Measurements from ENCODE around the gene GPR35. TPM values are rescaled to one million over a fixed set of nuclear protein-coding genes. Genes with fewer than 3 reads are reported as not detected.

Gene GPR35
- total RNA-seq, 4 donors from 2014 or later, result 91.1 to 244 (median 136) TPM

GRCh38 chr2:240589850-240590525 is 35.3 kb upstream of the GPR35 start:
- Histone ChIP-seq H3K27ac (no peak overlapping the region), H3K4me1 (peaks cover 17 to 27% (median 22%) of the 10 kb centered on the region in 4 donors), H3K27me3 (no peaks in the 10 kb centered on the region), H3K4me3 (no peak overlapping the region), H3K36me3 (peaks cover 0 to 5% (median 0%) of the 10 kb centered on the region in 4 donors), H3K9me3 (no peaks in the 10 kb centered on the region)
- TF ChIP-seq POLR2AphosphoS5 (IDR thresholded peaks at IDR 0.05), result no peak
- TF ChIP-seq EP300 (IDR thresholded peaks at IDR 0.05; ENCODE audit: low read depth), result no peak
- TF ChIP-seq CTCF (IDR thresholded peaks at IDR 0.05), result no peak
- TF ChIP-seq POLR2A (IDR thresholded peaks at IDR 0.05), result no peak
- DNase-seq, result no peak
- in situ Hi-C loops (cut with MboI; ENCODE audit: low pct_ligation_motif_present in 1 of 4, low pct_unique_long_range_greater_than_20kb in 1 of 4, low sequenced_read_pairs in 3 of 4) (no loop called here), intact Hi-C loops (cut with DNase I; ENCODE audit: low total_unique reads) (no loop called here)
- 87% methylated on average over 16 of the region's 16 CpGs; no CpG with 5 or more reads in 1 of the 2 donors for WGBS, 2 donors (ENCODE audit: low coverage in 1 of 2)

- no peaks in the 10 kb centered on the region for H3K27me3 ChIP-seq
- TF ChIP-seq EP300 (IDR thresholded peaks at IDR 0.05; ENCODE audit: low read depth), result no peak
- TF ChIP-seq POLR2A (IDR thresholded peaks at IDR 0.05), result no peak
- peaks cover 10 to 20% (median 16%) of the 10 kb centered on the region in 4 donors for H3K4me1 ChIP-seq
- DNase-seq, result no peak
- no peak overlapping the region for H3K4me3 ChIP-seq
- in situ Hi-C loops (cut with MboI; ENCODE audit: low pct_ligation_motif_present in 1 of 4, low pct_unique_long_range_greater_than_20kb in 1 of 4, low sequenced_read_pairs in 3 of 4) (no loop called here), intact Hi-C loops (cut with DNase I; ENCODE audit: low total_unique reads) (no loop called here)
- 99% methylated on average over 21 of the region's 21 CpGs; no CpG with 5 or more reads in 1 of the 2 donors for WGBS, 2 donors (ENCODE audit: low coverage in 1 of 2)
- no peaks in the 10 kb centered on the region for H3K9me3 ChIP-seq
- peaks cover 0 to 5% (median 0%) of the 10 kb centered on the region in 4 donors for H3K36me3 ChIP-seq
- no peak overlapping the region for H3K27ac ChIP-seq
Measured at GRCh38 chr2:240590681-240591111, 34.6 kb upstream of the GPR35 start.

GRCh38 chr2:240591226-240591625 is 34.1 kb upstream of the GPR35 start:
- Histone ChIP-seq H3K36me3 (peaks cover 0 to 5% (median 0%) of the 10 kb centered on the region in 4 donors), H3K27ac (no peak overlapping the region), H3K27me3 (no peaks in the 10 kb centered on the region), H3K4me1 (peaks cover 10 to 20% (median 15%) of the 10 kb centered on the region in 4 donors), H3K9me3 (no peaks in the 10 kb centered on the region), H3K4me3 (no peak overlapping the region)
- intact Hi-C loops (cut with DNase I; ENCODE audit: low total_unique reads) (no loop called here), in situ Hi-C loops (cut with MboI; ENCODE audit: low pct_ligation_motif_present in 1 of 4, low pct_unique_long_range_greater_than_20kb in 1 of 4, low sequenced_read_pairs in 3 of 4) (no loop called here)
- TF ChIP-seq POLR2AphosphoS5 (IDR thresholded peaks at IDR 0.05) (no peak), POLR2A (IDR thresholded peaks at IDR 0.05) (no peak), EP300 (IDR thresholded peaks at IDR 0.05; ENCODE audit: low read depth) (no peak), CTCF (IDR thresholded peaks at IDR 0.05) (no peak)
- WGBS, 2 donors (ENCODE audit: low coverage in 1 of 2), result 94% methylated on average over 6 of the region's 6 CpGs; no CpG with 5 or more reads in 1 of the 2 donors
- no peak for DNase-seq

GRCh38 chr2:240591784-240592183 is 33.5 kb upstream of the GPR35 start:
- 94 to 100% methylated on average over 2 to 13 of the region's 13 CpGs for WGBS, 2 donors (ENCODE audit: low coverage in 1 of 2)
- peaks cover 10 to 20% (median 15%) of the 10 kb centered on the region in 4 donors for H3K4me1 ChIP-seq
- in situ Hi-C loops (cut with MboI; ENCODE audit: low pct_ligation_motif_present in 1 of 4, low pct_unique_long_range_greater_than_20kb in 1 of 4, low sequenced_read_pairs in 3 of 4) (no loop called here), intact Hi-C loops (cut with DNase I; ENCODE audit: low total_unique reads) (no loop called here)
- TF ChIP-seq POLR2A (IDR thresholded peaks at IDR 0.05) (no peak), POLR2AphosphoS5 (IDR thresholded peaks at IDR 0.05) (no peak), EP300 (IDR thresholded peaks at IDR 0.05; ENCODE audit: low read depth) (no peak), CTCF (IDR thresholded peaks at IDR 0.05) (no peak)
- no peaks in the 10 kb centered on the region for H3K9me3 ChIP-seq
- no peak overlapping the region for H3K4me3 ChIP-seq
- peaks cover 0 to 5% (median 0%) of the 10 kb centered on the region in 4 donors for H3K36me3 ChIP-seq
- H3K27me3 ChIP-seq, result no peaks in the 10 kb centered on the region
- no peak overlapping the region for H3K27ac ChIP-seq
- no peak for DNase-seq
